Esophagus mucosa (tissue), 1 donor: ENCODE data around the gene CPHXL. TPM values are rescaled to one million over a fixed set of nuclear protein-coding genes. Genes with fewer than 3 reads are reported as not detected.

Source experiments
- ATAC-seq: fragments of 200-7000 bp; cut with Tn5 transposase; one replicate; pipeline ENCODE4 v1.9.1; 2020
- total RNA-seq: library from RNA; stranded (reverse); gene quantifications from one replicate; pipeline ENCODE4 v1.2.4, GENCODE V29; 2023
- donor health status: DM: yes; HTN: yes; CAD: no.

The CPHXL gene
- total RNA-seq, 1 donor from 2014 or later: not detected

DNA sequence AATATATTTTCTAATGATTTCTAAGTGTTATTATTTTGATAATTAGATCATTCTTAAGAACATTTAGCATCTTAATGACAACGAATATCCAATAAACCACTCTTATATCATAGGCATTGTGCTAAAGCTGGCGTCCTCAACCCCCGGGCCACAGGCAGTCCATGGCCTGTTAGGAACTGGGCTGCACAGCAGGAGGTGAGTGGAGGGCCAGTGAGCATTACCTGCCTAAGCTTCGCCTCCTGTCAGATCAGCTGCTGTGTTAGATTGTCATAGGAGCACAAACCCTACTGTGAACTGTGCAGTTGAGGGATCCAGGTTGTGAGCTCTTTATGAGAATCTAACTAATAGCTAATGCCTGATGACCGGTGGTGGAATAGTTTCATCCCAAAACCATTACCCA lies 28.7 kb downstream of the CPHXL start:
- no peak for ATAC-seq

DNA sequence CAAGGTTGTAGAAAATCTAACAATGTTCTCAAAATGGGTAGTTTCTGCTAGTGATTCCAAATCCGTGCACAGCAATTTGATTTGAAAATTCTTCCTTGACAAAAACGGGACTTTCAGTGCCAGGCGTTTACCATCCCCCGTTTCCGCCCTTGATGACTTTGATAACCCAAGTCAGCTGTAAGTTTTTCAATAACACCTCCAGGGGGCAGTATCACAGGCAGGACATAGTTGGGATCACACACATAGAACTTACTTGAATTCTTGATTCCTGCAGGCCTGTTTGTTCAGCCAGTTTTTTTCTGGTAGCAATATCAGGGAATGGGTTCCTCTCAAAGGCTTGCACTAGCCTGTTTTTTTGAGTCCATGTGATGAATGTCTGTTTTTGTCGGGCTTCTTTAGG lies 30.6 kb downstream of the CPHXL start:
- no peak for ATAC-seq

GRCh38 chr16:75687361-75687760 lies 38.9 kb downstream of the CPHXL start:
- no peak for ATAC-seq

- no peak for ATAC-seq
These were observed 44.0 kb downstream of the CPHXL start for GRCh38 chr16:75682308-75682707.

DNA sequence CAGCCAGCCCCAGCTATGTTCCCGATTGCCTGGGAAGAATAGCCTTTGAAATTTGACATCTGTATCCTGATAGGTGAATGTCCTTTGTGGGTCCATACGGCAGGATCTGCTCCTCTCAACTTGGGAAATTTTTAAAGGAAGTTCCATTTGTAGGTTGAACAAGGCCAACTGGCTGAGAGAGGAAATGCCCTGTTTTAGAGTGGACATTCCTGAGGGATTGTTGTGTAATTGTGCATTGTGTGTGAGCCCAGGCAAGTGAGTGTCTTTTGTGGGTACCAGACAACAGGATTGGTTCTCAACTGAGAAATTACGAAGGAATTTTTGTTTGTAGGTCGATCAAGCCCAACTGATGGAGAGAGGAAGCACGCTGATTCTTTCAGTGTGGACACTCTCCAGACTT lies 46.9 kb downstream of the CPHXL start:
- no peak for ATAC-seq

- ATAC-seq: no peak
These were observed 49.4 kb downstream of the CPHXL start, which contains the start of gene CPHXL2 for GRCh38 chr16:75676909-75677308. Gene CPHXL2, minus strand, starts transcription at chr16:75677009. Its CDS starts 10 bp downstream, at chr16:75676999.

DNA sequence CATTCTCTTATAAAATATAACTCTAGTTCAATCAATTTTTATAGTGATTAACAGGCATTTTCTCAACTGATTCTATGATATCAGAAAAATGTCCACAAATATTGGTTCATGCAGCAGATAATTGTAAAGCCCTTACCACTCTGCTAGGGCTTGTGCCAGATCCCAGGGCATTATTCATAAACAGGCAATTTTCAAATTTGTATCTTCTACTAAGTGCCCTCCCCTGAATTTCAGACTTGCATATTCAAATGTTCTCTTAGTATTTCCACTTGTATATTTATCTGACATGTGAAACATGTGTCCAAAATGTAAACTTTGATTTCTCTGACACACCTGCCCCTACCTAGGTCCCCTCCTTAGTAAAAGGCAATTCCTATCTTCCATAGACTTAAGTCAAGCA lies 58.8 kb downstream of the CPHXL start:
- ATAC-seq: no peak

Other genes starting within 250 kb of the CPHXL start
- gene CHST6, start 231.0 kb downstream of the CPHXL start, total RNA-seq: 4.6 TPM
- not detected for gene CHST5, start 190.4 kb downstream of the CPHXL start, total RNA-seq
- gene TMEM231, start 170.2 kb downstream of the CPHXL start, total RNA-seq: 3.1 TPM
- 47.7 TPM for gene GABARAPL2, start 160.1 kb downstream of the CPHXL start, total RNA-seq
- 25.5 TPM for gene ADAT1, start 103.2 kb downstream of the CPHXL start, total RNA-seq
- 91.9 TPM for gene KARS1, start 78.8 kb downstream of the CPHXL start, total RNA-seq
- 23.4 TPM for gene TERF2IP, start 78.7 kb downstream of the CPHXL start, total RNA-seq
- not detected for gene CPHXL2, start 49.5 kb downstream of the CPHXL start, total RNA-seq
- gene DUXB, start 25.0 kb downstream of the CPHXL start, total RNA-seq: not detected